Panc1 (cell line): Measurements from ENCODE around the gene ARHGDIA. TPM values are rescaled to one million over a fixed set of nuclear protein-coding genes. Genes with fewer than 3 reads are reported as not detected.

Experiments used
- ATAC-seq: fragments of 200-7000 bp; cut with Tn5 transposase; 2 replicates; pipeline ENCODE4 v1.9.1; 2020; ENCODE audit warnings: mild to moderate bottlenecking, moderate library complexity
- BruUV-seq: library from RNA; stranded (reverse); fragments of 400-500 nt; replicated peaks from 2 replicates; lab custom pipeline; 2021; lab: Mats Ljungman, UMichigan
- CTCF ChIA-PET: fragments of 300-600 bp; sonication (Branson Sonifier 250); formaldehyde crosslinking; loops from one replicate; lab custom pipeline; 2022; ENCODE audit warnings: antibody characterized with exemption; lab: Charles Lee
- POLR2A ChIA-PET: fragments of 300-600 bp; sonication (Branson Sonifier 250); formaldehyde crosslinking; loops from one replicate; lab custom pipeline; 2022; ENCODE audit warnings: antibody characterized with exemption; lab: Charles Lee
- DNase-seq: peaks from one replicate; pipeline ENCODE4 v3.0.0-alpha.2; 2010; ENCODE audit warnings: low read depth, low spot score
- H3K27ac ChIP-seq: 2 replicates; pipeline ENCODE4 v1.5.1; 2011; ENCODE audit warnings: mild to moderate bottlenecking, low read length, inconsistent platforms
- H3K27me3 ChIP-seq: fragments of 200-500 bp; sonication (Bioruptor generic); 2 replicates; pipeline ENCODE4 v1.6.0; 2014; ENCODE audit warnings: low read length, inconsistent platforms; ENCODE audit not compliant: control insufficient read depth, insufficient read depth
- H3K36me3 ChIP-seq: fragments of 200-500 bp; sonication (Bioruptor generic); 2 replicates; pipeline ENCODE4 v1.5.1; 2014; ENCODE audit warnings: inconsistent platforms, mild to moderate bottlenecking, low read length, moderate library complexity; ENCODE audit not compliant: control insufficient read depth, insufficient read depth
- H3K4me1 ChIP-seq: 2 replicates; pipeline ENCODE4 v1.5.1; 2011; ENCODE audit warnings: inconsistent platforms, mild to moderate bottlenecking, low read length, moderate library complexity; ENCODE audit not compliant: control insufficient read depth, insufficient read depth
- H3K4me3 ChIP-seq, 2 experiments: 2 replicates each; pipeline ENCODE4 v1.5.1; 2011 to 2012; ENCODE audit warnings: low read depth in 2 of 2, low read length in 2 of 2, mild to moderate bottlenecking in 2 of 2, inconsistent platforms in 1 of 2, moderate library complexity in 1 of 2
- H3K9me3 ChIP-seq: fragments of 200-500 bp; sonication (Bioruptor generic); 2 replicates; pipeline ENCODE4 v1.5.1; 2014; ENCODE audit warnings: low read depth, mild to moderate bottlenecking, inconsistent platforms, low read length, moderate library complexity; ENCODE audit not compliant: control insufficient read depth, insufficient read depth
- CTCF ChIP-seq: fragments of 450-650 bp; IDR thresholded peaks from 2 replicates; pipeline ENCODE4 v1.5.1; 2017; ENCODE audit warnings: mild to moderate bottlenecking
- POLR2AphosphoS5 ChIP-seq: IDR thresholded peaks from 2 replicates; pipeline ENCODE4 v1.6.1; 2012; ENCODE audit warnings: mild to moderate bottlenecking, low read depth, low read length, moderate library complexity
- REST ChIP-seq, 2 experiments: IDR thresholded peaks; 2 replicates each; pipeline ENCODE4 v1.6.1; 2011 to 2012; ENCODE audit warnings: low read depth in 2 of 2, control low read depth in 1 of 2, low read length in 1 of 2, mild to moderate bottlenecking in 1 of 2, moderate library complexity in 1 of 2; ENCODE audit not compliant: insufficient read depth in 1 of 2
- SIN3A ChIP-seq: IDR thresholded peaks from 2 replicates; pipeline ENCODE4 v1.6.1; 2012; ENCODE audit warnings: low read depth, mild to moderate bottlenecking, low read length, moderate library complexity, borderline replicate concordance; ENCODE audit not compliant: insufficient read depth
- TCF7L2 ChIP-seq: IDR thresholded peaks from 2 replicates; pipeline ENCODE4 v1.6.1; 2011; ENCODE audit warnings: mild to moderate bottlenecking, low read depth, low read length, inconsistent platforms
- in situ Hi-C: cut with HindIII; loops from 2 replicates; pipeline ENCODE4 v1.10.0; 2016; ENCODE audit warnings: low sequenced_read_pairs, low pct_unique_long_range_greater_than_20kb
- intact Hi-C: fragments of 100-400 bp; cut with micrococcal nuclease; formaldehyde crosslinking; loops from one replicate; pipeline ENCODE4 v1.10.0; 2022; ENCODE audit not compliant: unreplicated experiment
- total RNA-seq: library from RNA; stranded (reverse); gene quantifications from one replicate; pipeline ENCODE4 v1.2.1, GENCODE V29; 2021; ENCODE audit not compliant: unreplicated experiment

Gene ARHGDIA
- total RNA-seq, 1 experiment from 2014 or later: 420 TPM

GRCh38 chr17:81854974-81855774 lies 16.0 kb downstream of the ARHGDIA start:
- no peak overlapping the region for H3K4me3 ChIP-seq
- no peaks in the 10 kb centered on the region for H3K27me3 ChIP-seq
- no peaks in the 10 kb centered on the region for H3K9me3 ChIP-seq
- POLR2A ChIA-PET: interaction anchor here (0.5 to 0.6 kb wide), 2 partner anchors 44 to 134 kb away, joined by 5 to 8 read pairs; no protein-coding TSS in a partner anchor
- ATAC-seq (peak; percentile 54; the same call in 1 of the 2 replicates), DNase-seq (no peak)
- TF ChIP-seq CTCF (no peak), SIN3A (no peak), POLR2AphosphoS5 (peak; percentile 32; the same call in 1 of the 2 replicates), REST (IDR thresholded peaks at IDR 0.05; ENCODE audit: insufficient read depth in 1 of 2, low read depth in 2 of 2, low read length in 1 of 2) (no peak)
- CTCF ChIA-PET: interaction anchor here (0.9 kb wide), 1 partner anchor 144 kb away, joined by 6 read pairs; no protein-coding TSS in a partner anchor
- intact Hi-C loops (no loop called here), in situ Hi-C loops (no loop called here)
- BruUV-seq: no TSS peak
- H3K27ac ChIP-seq: no peak overlapping the region
- peaks cover 13% of the 10 kb centered on the region for H3K4me1 ChIP-seq
- peaks cover 3% of the 10 kb centered on the region; the same call in 1 of the 2 replicates for H3K36me3 ChIP-seq

GRCh38 chr17:81852237-81852636 lies 18.9 kb downstream of the ARHGDIA start:
- POLR2A ChIA-PET: no interaction called here
- ATAC-seq (no peak), DNase-seq (no peak)
- no peaks in the 10 kb centered on the region for H3K9me3 ChIP-seq
- H3K4me3 ChIP-seq: no peak overlapping the region
- no peaks in the 10 kb centered on the region for H3K27me3 ChIP-seq
- no peak for TF ChIP-seq SIN3A
- TF ChIP-seq POLR2AphosphoS5: no peak
- no peak for TF ChIP-seq CTCF
- TF ChIP-seq REST (IDR thresholded peaks at IDR 0.05; ENCODE audit: insufficient read depth in 1 of 2, low read depth in 2 of 2, low read length in 1 of 2): no peak
- no peak for TF ChIP-seq TCF7L2
- intact Hi-C loops (no loop called here), in situ Hi-C loops (no loop called here)
- no peaks in the 10 kb centered on the region for H3K36me3 ChIP-seq
- CTCF ChIA-PET: interaction anchor here (0.7 kb wide), 1 partner anchor 46 kb away, joined by 3 read pairs; no protein-coding TSS in a partner anchor
- H3K27ac ChIP-seq: no peak overlapping the region
- no TSS peak for BruUV-seq
- H3K4me1 ChIP-seq: no peaks in the 10 kb centered on the region
